KOPT-K1 (cell line): ENCODE results near the gene LMAN2.
"Not testable (repeated sequence)": the region's sequence is repeated elsewhere in the genome, so short reads cannot be mapped to it uniquely, and the experiment has no call there.

ENCODE experiments used
- H3K27ac ChIP-seq: fragments of 200-600 bp; sonication (generic); 2 replicates; pipeline ENCODE4 v1.5.1; 2016; ENCODE audit warnings: antibody characterized with exemption, mild to moderate bottlenecking, low read depth, low read length; ENCODE audit not compliant: poor library complexity, severe bottlenecking
- H3K36me3 ChIP-seq: fragments of 200-600 bp; sonication (generic); 2 replicates; pipeline ENCODE4 v1.5.1; 2017; ENCODE audit warnings: antibody characterized with exemption, mild to moderate bottlenecking, low read length, moderate library complexity; ENCODE audit not compliant: insufficient read depth
- H3K9me3 ChIP-seq: fragments of 200-600 bp; sonication (generic); 2 replicates; pipeline ENCODE4 v1.5.1; 2017; ENCODE audit warnings: antibody characterized with exemption, low read length, mild to moderate bottlenecking; ENCODE audit not compliant: insufficient read depth, poor library complexity, severe bottlenecking

The LMAN2 gene

DNA sequence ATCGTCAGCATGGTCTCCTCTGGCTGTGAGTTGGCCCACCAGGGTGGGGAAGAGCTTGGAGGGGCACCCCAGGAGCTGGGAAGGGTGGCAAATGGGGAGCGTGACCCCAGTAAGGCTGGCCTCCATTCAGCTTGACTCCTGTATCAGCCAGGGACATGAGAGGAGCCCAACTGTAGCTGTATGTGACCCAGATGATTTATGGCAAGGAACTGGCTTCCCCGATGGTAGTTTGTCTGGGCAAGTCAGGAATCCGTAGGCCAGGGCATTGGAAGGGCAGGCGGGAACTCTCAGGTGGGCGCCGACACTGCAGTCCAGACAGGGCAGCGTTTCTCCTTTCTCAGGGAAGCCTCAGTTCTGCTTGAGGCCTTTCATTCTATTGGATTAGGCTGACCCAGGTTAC is 35.1 kb upstream of the LMAN2 start:
- no peak overlapping the region for H3K27ac ChIP-seq
- no peaks in the 10 kb centered on the region for H3K36me3 ChIP-seq
- H3K9me3 ChIP-seq: no peaks in the 10 kb centered on the region

DNA sequence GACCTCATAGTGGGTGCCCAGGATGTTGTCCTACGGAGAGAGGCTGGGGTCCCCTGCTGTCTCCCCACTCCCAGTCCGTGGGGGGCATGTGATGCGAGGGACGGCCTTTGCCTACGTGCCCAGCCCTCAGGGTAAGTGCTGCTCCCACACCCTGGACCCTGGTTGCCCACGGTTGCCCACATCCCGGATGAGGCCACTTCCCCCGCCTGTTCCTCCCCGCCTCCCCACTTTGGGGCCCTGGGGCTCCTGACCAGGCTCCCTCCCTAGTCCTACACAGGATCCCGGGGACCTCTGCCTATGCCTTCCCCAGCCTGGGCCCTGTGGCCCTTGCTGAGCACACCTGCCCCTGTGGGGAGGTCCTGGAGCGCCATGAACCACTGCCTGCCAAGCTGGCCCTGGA is 34.3 kb upstream of the LMAN2 start:
- H3K27ac ChIP-seq: no peak overlapping the region
- H3K9me3 ChIP-seq: no peaks in the 10 kb centered on the region
- H3K36me3 ChIP-seq: no peaks in the 10 kb centered on the region

DNA sequence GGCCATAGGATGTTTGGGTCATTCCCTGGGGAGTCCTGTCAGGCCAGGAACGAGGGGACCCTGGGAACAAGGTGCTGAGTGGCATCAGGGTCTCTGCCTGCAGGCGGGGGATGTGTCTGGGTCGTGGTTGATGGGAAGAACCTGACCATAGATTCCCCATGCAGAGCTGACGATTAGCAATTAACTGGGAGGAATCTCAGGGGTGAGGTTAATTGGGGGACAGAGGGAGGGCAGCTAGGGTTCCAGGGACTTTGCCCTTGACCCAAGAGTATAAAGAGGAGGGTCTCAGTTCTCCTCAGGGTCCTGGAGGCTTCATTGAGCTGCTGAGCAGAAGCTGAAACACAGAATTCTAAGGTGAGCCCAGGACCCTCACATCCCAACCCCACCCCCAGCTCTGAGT is 32.7 kb upstream of the LMAN2 start, which contains the start of gene SLC34A1:
Gene SLC34A1 (plus strand): TSS at position 301 of the 400 bp plus-strand sequence. CDS start 1,308 bp downstream, outside the sequence.
- Histone ChIP-seq H3K36me3 (no peaks in the 10 kb centered on the region), H3K9me3 (no peaks in the 10 kb centered on the region), H3K27ac (no peak within 1 kb of the TSS)

DNA sequence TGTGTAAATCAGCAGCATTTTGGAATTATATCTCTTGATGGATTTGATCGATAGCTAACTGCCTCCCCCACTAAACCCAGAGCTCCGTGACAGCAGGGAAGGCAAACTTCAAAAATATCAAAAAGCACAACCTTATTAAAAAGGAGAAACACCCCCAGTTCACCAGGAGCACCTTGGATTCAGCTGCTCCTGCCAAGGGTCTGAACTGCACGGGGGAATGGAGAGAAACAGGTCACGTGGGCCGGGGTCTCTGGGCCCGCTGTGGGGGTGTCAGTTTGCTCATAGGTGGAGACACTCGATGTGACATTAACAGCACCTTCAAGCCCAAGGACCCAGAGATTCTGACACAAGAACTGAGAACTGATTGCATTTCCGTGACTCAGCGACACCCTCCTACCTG is 31.7 kb upstream of the LMAN2 start:
- Histone ChIP-seq H3K27ac (no peak overlapping the region), H3K36me3 (no peaks in the 10 kb centered on the region), H3K9me3 (no peaks in the 10 kb centered on the region)

DNA sequence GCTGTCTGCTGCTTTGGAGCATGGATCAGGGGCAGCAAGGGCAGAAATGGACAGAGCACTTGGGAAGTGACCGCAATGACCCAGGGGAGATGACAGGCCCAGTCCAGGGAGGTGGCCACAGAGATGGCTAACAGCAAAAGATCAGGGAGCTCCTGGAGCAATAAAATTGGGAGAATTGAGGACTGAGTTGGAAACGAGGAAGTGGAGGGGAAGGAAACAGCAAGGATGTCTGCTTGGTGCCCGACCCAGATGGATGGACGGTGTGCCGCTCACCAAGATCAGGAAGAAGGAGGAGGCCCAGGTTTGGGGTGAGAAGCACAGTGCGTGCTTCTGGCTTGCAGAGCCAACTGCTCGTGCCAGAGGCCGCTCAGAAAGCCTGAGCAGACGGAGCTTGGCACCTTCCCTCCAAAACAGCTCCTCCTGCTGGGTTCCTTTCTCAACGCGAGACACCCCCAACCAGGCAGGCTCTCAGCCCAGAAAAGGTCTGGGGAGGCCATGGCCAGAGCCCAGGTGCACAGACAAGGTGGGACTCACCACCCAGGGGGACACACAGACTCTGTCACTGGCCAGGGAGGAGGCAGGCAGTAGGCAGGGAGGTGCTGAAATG is 31.1 kb upstream of the LMAN2 start:
- H3K27ac ChIP-seq: no peak overlapping the region
- no peaks in the 10 kb centered on the region for H3K36me3 ChIP-seq
- H3K9me3 ChIP-seq: no peaks in the 10 kb centered on the region

DNA sequence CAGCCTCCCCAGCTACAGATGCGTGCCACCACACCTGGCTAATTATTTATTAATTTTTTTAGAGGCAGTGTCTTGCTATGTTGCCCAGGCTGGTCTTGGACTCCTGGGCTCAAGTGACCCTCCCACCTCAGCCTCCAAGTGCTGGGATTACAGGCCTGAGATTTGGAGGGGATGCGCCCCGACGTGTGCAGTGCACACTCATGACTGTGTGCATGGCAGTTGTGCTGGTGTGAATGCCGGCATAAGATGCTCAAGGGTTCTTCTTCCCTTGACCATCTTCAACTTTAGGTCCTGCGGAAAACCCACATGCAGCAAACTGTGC is 29.3 kb upstream of the LMAN2 start:
- Histone ChIP-seq H3K27ac (no peak overlapping the region), H3K9me3 (no peaks in the 10 kb centered on the region), H3K36me3 (no peaks in the 10 kb centered on the region)

DNA sequence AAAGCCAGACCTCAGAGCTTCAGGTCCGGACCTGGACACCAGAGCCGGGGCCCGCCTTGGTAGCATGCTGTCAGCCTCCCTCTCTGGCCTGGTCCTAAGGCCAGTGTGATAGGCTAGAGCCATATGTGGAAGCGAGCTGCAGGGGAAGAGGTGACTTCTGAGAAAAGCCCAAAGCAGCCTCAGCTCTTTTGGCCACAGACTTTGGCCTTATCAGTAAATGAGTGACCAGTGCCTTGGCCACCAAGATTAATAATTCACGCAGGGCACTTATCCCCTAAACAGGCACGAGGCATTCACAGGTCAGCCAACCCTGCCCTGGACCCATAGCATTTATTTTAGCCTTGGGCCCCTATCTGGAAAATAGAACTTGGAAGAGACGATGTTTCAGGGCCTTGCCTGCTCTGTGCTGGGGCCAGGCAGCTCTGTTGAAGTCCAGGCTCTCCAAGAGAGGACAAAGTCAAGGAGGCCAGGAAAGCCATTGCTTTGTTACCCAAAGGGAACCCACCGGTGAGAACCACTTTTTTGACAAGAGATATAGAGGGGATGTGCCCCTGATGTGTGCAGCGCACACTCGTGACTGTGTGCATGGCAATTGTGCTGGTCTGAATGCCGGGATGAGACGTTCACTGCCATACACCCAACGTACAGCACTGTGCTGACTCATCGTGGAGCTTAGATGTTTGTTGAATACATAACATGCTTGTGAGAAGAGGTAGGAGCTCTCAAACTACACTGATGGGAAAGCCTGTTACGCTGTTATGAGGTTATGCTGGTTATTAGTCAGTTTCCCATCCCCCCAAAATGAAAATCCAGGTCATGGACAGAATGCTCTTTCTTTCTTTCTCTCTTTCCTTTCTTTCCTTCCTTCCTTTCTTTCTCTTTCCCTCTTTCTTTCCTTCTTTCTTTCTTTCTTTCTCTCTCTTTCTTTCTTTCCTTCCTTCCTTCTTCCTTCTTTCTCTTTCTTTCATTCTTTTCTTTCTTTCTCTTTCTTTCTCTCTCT is 27.7 kb upstream of the LMAN2 start:
- Histone ChIP-seq H3K9me3 (no peaks in the 10 kb centered on the region), H3K27ac (no peak overlapping the region)

DNA sequence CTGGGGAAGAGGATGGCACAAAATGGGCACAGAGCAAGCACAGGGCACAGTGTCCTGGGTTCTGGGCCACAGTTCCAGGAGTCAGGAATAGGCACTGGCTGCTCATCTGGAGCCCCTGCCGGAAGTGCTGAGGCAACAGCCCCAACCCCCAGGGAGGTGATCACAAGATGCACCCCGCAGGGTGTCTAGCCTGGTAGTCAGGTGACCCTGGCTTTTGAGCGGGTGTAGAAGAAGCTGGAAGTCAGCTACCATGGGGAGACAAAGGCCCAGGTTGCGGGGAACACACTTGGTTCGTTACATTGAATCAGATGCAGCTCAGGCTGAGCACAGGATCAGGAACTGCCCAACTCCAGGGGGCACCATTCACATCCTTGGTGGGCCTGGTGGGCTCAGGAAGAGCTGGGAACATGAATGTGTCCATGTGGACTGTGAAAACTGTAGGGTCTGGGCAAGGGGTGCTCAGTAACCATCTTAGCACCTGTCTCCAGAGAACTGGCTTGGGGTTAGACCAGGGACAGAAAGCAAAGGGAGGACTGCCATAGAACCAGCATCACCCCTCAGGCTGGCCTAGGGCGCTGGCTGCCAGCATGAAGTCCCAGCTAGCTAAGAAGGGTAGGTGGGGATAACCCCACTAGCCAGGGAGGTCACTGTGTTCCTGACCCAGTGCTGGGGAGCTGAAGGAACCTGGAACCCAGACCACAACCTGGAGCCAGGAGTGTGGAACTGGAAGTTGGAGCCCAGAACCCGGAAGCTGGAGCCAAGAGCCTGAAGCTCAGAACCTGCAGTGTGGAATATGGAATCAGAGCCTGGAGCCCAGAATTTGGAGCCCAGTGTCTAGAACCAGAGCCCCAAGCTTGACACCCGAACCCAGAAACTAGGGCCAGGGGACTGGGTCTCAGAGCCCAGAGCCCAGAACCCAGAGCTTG is 26.6 kb upstream of the LMAN2 start:
- Histone ChIP-seq H3K27ac (no peak overlapping the region), H3K36me3 (peaks cover 10% of the 10 kb centered on the region; the same call in 1 of the 2 replicates), H3K9me3 (no peaks in the 10 kb centered on the region)

More for the DNA sequence above, 27.7 kb upstream of the LMAN2 start:
- H3K36me3 ChIP-seq: no peaks in the 10 kb centered on the region

DNA sequence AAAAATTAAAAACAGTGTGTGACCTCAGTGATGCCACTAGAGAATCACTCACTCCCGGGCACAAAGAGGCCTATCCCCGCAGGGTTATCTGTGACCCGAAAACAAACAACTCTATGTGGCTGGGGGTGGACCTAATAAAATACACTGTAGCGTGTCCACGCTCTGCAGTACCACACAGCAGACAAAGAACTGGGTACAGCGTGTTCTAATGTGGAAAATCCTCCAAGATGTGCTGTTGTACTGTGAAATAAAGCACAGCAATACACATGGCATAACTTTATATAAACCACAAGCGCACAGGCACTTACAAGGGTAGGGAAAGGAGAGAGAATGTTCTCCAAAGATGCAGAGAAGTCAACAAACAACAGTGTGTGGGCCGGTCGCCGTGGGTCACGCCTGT is 24.6 kb upstream of the LMAN2 start:
- no peaks in the 10 kb centered on the region for H3K9me3 ChIP-seq
- no peak overlapping the region for H3K27ac ChIP-seq
- peaks cover 26% of the 10 kb centered on the region for H3K36me3 ChIP-seq

DNA sequence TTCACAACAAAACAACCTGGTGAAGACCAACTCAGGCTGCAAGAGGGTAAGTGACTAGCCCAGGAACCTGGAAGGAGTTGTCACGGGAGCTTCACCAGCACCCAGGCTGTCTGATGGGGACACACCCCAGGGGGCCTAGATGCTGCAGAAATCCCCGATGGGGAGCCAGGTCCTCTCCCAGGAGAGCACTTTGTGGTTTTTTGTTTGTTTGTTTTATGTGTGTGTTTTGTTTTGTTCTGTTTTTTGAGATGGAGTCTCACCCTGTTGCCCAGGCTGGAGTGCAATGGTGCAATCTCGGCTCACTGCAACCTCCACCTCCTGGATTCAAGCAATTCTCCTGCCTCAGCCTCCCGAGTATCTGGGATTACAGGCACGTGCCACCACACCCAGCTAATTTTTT is 24.0 kb upstream of the LMAN2 start:
- H3K27ac ChIP-seq: not testable (repeated sequence)
- peaks cover 29% of the 10 kb centered on the region for H3K36me3 ChIP-seq

DNA sequence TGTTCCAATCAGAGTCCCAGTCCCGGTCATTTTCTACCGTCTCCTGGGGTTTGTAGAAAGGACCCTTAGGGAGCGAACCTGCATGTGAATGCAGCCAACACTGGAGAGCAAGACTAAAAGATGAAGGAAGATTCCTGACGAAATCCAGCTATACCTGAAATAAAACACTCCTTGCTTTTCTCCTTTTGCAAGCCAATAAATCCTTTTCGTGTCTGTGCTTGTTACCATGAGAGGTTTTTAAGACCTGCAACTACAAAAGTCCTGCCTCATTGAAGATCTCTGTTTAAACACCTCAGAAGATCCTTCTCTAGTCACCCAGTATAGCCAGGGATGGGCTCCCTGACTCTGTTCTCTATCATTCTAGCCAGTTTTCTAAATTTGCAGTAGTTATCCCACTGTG is 22.7 kb upstream of the LMAN2 start:
- H3K9me3 ChIP-seq: no peaks in the 10 kb centered on the region
- H3K27ac ChIP-seq: no peak overlapping the region
- peaks cover 41% of the 10 kb centered on the region for H3K36me3 ChIP-seq

More for the DNA sequence above, 24.0 kb upstream of the LMAN2 start:
- not testable (repeated sequence) for H3K9me3 ChIP-seq

DNA sequence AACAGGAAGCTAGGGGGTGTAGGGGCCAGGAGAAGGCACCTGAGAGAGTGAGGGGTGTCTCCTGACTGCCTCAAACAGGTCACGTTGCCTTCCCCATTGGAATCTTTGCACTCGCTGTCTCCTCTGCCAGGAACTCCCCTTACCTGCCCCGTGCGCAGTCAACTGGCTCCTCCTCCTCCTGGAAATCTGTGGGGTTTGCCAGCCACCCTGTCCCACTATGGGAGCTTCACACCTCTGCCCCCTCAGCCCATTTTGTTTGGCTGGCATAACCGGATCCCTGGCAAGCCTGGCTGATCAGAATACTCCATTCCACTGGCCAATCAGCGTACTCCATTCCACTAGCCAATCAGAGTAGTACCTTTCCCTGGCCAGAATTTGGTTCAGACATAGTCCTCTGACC is 22.3 kb upstream of the LMAN2 start:
- H3K27ac ChIP-seq: no peak overlapping the region
- H3K36me3 ChIP-seq: peaks cover 45% of the 10 kb centered on the region
- H3K9me3 ChIP-seq: no peaks in the 10 kb centered on the region

DNA sequence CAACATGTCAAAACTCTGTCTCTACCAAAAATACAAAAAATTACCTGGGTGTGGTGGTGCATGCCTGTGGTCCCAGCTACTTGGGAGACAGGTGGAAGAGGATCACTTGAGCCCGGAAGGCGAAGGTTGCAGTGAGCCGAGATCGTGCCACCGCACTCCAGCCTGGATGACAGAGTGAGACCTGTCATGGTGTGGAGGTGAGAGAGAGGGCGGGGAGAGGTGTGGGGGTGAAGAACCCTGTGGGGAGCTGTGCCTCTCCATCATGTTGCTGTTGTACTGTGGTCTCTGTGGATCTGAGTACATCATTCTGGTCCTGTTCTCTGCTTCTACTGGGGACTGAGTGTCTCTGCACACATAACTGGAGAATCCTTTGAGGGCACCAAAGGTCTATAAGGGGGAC is 21.4 kb upstream of the LMAN2 start:
- Histone ChIP-seq H3K9me3 (no peaks in the 10 kb centered on the region), H3K27ac (peak overlapping the region; percentile 31), H3K36me3 (peaks cover 54% of the 10 kb centered on the region)

DNA sequence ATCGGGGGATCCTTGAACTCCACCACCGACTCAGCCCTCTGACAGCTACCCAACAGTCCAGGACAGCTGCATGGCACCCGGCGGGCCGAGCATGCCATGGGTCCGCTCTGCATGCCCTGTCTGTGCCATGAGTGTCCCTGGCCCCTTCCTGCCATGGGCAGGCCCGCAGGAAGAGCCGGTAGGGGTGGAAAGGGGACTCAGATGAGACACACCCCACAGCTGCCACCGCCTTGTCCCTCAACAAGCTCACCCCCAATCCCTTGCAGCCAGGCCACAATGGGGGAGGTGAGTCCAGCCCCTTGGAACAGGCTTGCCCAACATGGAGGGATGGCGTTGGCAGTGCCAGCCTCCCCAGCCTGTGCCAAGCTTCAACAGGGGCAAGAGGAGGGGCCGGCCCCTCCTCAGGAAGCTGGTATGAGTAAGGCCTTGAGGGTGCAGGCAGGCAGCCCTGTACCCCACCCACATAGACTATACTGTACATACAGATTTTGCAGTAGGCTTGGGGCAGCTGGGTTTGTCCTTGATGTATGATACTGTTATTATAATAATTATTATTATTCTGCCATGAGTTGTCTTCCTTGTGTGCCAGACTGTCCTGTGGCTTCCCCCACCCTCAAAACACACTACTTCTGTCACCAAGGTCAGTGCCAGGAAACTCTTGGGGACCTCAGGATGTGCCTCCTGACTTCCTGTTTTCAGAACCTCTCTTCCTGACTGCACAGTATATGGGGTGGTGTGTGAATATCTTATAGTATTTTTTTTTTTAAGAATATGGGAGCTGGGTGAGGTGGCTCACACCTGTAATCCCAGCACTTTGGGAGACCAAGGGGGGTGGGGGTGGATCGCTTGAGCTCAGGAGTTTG is 20.8 kb upstream of the LMAN2 start:
- peak overlapping the region; percentile 31 for H3K27ac ChIP-seq
- H3K36me3 ChIP-seq: peaks cover 61% of the 10 kb centered on the region
- no peaks in the 10 kb centered on the region for H3K9me3 ChIP-seq
